Osteoblast (primary cell): ENCODE results near the gene CD180. TPM values are rescaled to one million over a fixed set of nuclear protein-coding genes. Genes with fewer than 3 reads are reported as not detected.

Experiments
- DNase-seq: peaks from one replicate; pipeline ENCODE4 v3.0.0; 2011; ENCODE audit warnings: low spot score, mixed read lengths; ENCODE audit not compliant: insufficient read length; ENCODE audit errors: missing footprints
- H2AFZ ChIP-seq: 2 replicates; pipeline ENCODE4 v1.6.0; 2011; ENCODE audit warnings: mild to moderate bottlenecking, low read length
- H3K27ac ChIP-seq: 2 replicates; pipeline ENCODE4 v1.5.1; 2011; ENCODE audit warnings: mild to moderate bottlenecking, low read depth, low read length, moderate library complexity
- H3K27me3 ChIP-seq: 2 replicates; pipeline ENCODE4 v1.6.0; 2012; ENCODE audit warnings: mild to moderate bottlenecking, control low read depth, inconsistent platforms, low read length, moderate library complexity; ENCODE audit not compliant: insufficient read depth
- H3K36me3 ChIP-seq: 2 replicates; pipeline ENCODE4 v1.5.1; 2011; ENCODE audit warnings: mild to moderate bottlenecking, low read length, control low read depth, moderate library complexity; ENCODE audit not compliant: insufficient read depth
- H3K4me1 ChIP-seq: 2 replicates; pipeline ENCODE4 v1.5.1; 2011; ENCODE audit warnings: mild to moderate bottlenecking, low read length, control low read depth, moderate library complexity; ENCODE audit not compliant: insufficient read depth
- H3K4me2 ChIP-seq: 2 replicates; pipeline ENCODE4 v1.6.0; 2011; ENCODE audit warnings: mild to moderate bottlenecking, low read length; ENCODE audit not compliant: insufficient read depth
- H3K4me3 ChIP-seq: fragments of 200-600 bp; sonication (generic); 3 replicates; pipeline ENCODE4 v1.5.1; 2012; ENCODE audit warnings: mild to moderate bottlenecking, low read length, inconsistent platforms; ENCODE audit not compliant: insufficient read depth
- H3K79me2 ChIP-seq: 2 replicates; pipeline ENCODE4 v1.6.0; 2012; ENCODE audit warnings: mild to moderate bottlenecking, low read length, control low read depth, inconsistent platforms; ENCODE audit not compliant: insufficient read depth
- H3K9me3 ChIP-seq: 2 replicates; pipeline ENCODE4 v1.5.1; 2011; ENCODE audit warnings: low read depth, low read length, control low read depth
- H4K20me1 ChIP-seq: 2 replicates; pipeline ENCODE4 v1.6.0; 2012; ENCODE audit warnings: mild to moderate bottlenecking, low read length, control low read depth; ENCODE audit not compliant: insufficient read depth
- CTCF ChIP-seq: IDR thresholded peaks from 2 replicates; pipeline ENCODE4 v1.5.1; 2011; ENCODE audit warnings: mild to moderate bottlenecking, low read depth, low read length, moderate library complexity; ENCODE audit errors: extremely low read depth
- total RNA-seq: library from RNA; depleted of rRNA; stranded (reverse); fragments of >200 nt; gene quantifications from 2 replicates; pipeline ENCODE4 v1.2.3, GENCODE V29; 2012

Gene CD180
- total RNA-seq, 1 donor: not detected

- peak; percentile 85 for TF ChIP-seq CTCF
- H3K4me2 ChIP-seq: no peak overlapping the region
- peaks cover 8% of the 10 kb centered on the region for H3K4me1 ChIP-seq
- no peaks in the 10 kb centered on the region for H3K9me3 ChIP-seq
- H3K27ac ChIP-seq: no peak overlapping the region
- no peaks in the 10 kb centered on the region for H3K79me2 ChIP-seq
- H3K4me3 ChIP-seq: no peak overlapping the region
- DNase-seq: no peak
- H3K27me3 ChIP-seq: no peaks in the 10 kb centered on the region
- no peak overlapping the region for H2AFZ ChIP-seq
- H3K36me3 ChIP-seq: no peaks in the 10 kb centered on the region
- no peaks in the 10 kb centered on the region for H4K20me1 ChIP-seq
These were observed 39.5 kb downstream of the CD180 start for GRCh38 chr5:67156976-67157583.

GRCh38 chr5:67154556-67155206, 41.9 kb downstream of the CD180 start:
- H3K36me3 ChIP-seq: no peaks in the 10 kb centered on the region
- H4K20me1 ChIP-seq: no peaks in the 10 kb centered on the region
- H3K27me3 ChIP-seq: no peaks in the 10 kb centered on the region
- TF ChIP-seq CTCF: no peak
- H3K4me3 ChIP-seq: no peak overlapping the region
- H3K4me1 ChIP-seq: no peaks in the 10 kb centered on the region
- H3K9me3 ChIP-seq: no peaks in the 10 kb centered on the region
- no peak for DNase-seq
- no peaks in the 10 kb centered on the region for H3K79me2 ChIP-seq
- no peak overlapping the region for H3K27ac ChIP-seq
- no peak overlapping the region for H2AFZ ChIP-seq
- no peak overlapping the region for H3K4me2 ChIP-seq

- Histone ChIP-seq H3K36me3 (no peaks in the 10 kb centered on the region), H3K9me3 (no peaks in the 10 kb centered on the region), H3K4me2 (no peak overlapping the region), H3K27ac (no peak overlapping the region), H3K27me3 (no peaks in the 10 kb centered on the region), H2AFZ (no peak overlapping the region), H3K4me1 (no peaks in the 10 kb centered on the region), H3K79me2 (no peaks in the 10 kb centered on the region), H3K4me3 (no peak overlapping the region), H4K20me1 (no peaks in the 10 kb centered on the region)
- no peak for DNase-seq
- TF ChIP-seq CTCF: no peak
These were observed 43.3 kb downstream of the CD180 start for GRCh38 chr5:67153292-67153691.

GRCh38 chr5:67152400-67152799, 44.2 kb downstream of the CD180 start:
- H3K27ac ChIP-seq: no peak overlapping the region
- H3K4me1 ChIP-seq: no peaks in the 10 kb centered on the region
- H3K27me3 ChIP-seq: no peaks in the 10 kb centered on the region
- no peak overlapping the region for H3K4me3 ChIP-seq
- TF ChIP-seq CTCF: no peak
- DNase-seq: no peak
- H3K36me3 ChIP-seq: no peaks in the 10 kb centered on the region
- no peak overlapping the region for H2AFZ ChIP-seq
- H3K79me2 ChIP-seq: no peaks in the 10 kb centered on the region
- no peak overlapping the region for H3K4me2 ChIP-seq
- H3K9me3 ChIP-seq: no peaks in the 10 kb centered on the region
- H4K20me1 ChIP-seq: no peaks in the 10 kb centered on the region
